ENCODE data around the gene TRAPPC2L. TPM values are rescaled to one million over a fixed set of nuclear protein-coding genes. Genes with fewer than 3 reads are reported as not detected.
A peak's percentile ranks its signal among the peaks of the same experiment; 100 is the strongest.

Gene TRAPPC2L
- total RNA-seq, 3 donors from 2014 or later: 32.1 to 37.8 (median 34.4) TPM

DNA sequence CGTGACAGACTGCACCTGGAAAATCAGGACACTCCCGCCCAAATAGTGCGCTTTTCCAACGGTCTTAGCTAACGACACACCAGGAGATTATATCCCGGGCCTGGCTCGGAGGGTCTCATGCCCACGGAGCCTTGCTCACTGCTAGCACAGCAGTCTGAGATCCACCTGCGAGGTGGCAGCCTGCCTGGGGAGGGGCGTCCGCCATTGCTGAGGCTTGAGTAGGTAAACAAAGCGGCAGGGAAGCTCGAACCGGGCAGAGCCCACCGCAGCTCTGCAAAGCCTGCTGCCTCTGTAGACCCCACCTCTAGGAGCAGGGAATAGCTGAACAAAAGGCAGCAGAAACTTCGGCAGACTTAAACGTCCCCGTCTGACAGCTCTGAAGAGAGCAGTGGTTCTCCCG, 5.3 kb upstream of the TRAPPC2L start:
- H3K4me1 ChIP-seq: no peaks in the 10 kb centered on the region
- H3K9me3 ChIP-seq: no peaks in the 10 kb centered on the region
- TF ChIP-seq, protein P1, sequence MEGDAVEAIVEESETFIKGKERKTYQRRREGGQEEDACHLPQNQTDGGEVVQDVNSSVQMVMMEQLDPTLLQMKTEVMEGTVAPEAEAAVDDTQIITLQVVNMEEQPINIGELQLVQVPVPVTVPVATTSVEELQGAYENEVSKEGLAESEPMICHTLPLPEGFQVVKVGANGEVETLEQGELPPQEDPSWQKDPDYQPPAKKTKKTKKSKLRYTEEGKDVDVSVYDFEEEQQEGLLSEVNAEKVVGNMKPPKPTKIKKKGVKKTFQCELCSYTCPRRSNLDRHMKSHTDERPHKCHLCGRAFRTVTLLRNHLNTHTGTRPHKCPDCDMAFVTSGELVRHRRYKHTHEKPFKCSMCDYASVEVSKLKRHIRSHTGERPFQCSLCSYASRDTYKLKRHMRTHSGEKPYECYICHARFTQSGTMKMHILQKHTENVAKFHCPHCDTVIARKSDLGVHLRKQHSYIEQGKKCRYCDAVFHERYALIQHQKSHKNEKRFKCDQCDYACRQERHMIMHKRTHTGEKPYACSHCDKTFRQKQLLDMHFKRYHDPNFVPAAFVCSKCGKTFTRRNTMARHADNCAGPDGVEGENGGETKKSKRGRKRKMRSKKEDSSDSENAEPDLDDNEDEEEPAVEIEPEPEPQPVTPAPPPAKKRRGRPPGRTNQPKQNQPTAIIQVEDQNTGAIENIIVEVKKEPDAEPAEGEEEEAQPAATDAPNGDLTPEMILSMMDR (IDR thresholded peaks at IDR 0.05): no peak
- TF ChIP-seq POLR2AphosphoS5 (IDR thresholded peaks at IDR 0.05) (no peak), POLR2A (IDR thresholded peaks at IDR 0.05) (no peak)
- no peaks in the 10 kb centered on the region for H3K36me3 ChIP-seq
- no peak overlapping the region for H3K4me3 ChIP-seq
- no peak for DNase-seq (ENCODE audit: low spot score in 2 of 2)
- intact Hi-C loops (cut with DNase I; ENCODE audit: low total_unique reads): no loop called here
- no peaks in the 10 kb centered on the region for H3K27me3 ChIP-seq
- no peak overlapping the region for H3K27ac ChIP-seq

DNA sequence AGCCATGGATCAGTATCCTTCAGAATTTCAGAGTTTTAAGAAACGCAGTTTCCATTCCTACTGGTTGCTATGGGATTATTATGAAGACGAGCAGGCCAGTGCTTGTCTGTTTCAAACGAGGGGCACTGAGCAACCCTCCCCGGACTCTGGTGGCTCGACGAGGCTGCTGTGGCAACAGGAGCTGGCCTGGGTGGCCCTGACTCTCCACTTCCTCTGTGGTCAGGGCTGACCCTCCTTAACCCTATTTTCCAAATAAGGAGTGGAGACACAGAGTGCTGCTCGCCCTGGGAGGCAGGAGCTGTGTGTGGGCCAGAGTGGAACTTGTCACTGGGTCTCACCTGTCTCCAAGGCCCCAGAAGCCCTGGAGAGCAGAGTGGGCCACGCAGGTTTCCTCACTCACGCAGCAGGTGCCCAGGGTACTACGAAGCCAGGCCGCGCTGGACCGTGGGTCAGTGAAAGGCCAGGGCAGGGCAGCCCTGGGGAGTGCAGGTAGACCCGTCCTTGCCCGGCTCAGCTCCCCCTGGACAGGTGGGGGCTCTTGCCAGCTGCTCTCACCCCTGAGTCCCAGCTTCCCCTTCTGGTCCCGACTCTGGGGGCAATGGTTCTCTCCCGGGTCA, 3.5 kb upstream of the TRAPPC2L start:
- no peaks in the 10 kb centered on the region for H3K9me3 ChIP-seq
- H3K27ac ChIP-seq: no peak overlapping the region
- H3K4me3 ChIP-seq: no peak overlapping the region
- no peak for DNase-seq (ENCODE audit: low spot score in 2 of 2)
- no peaks in the 10 kb centered on the region for H3K36me3 ChIP-seq
- peaks cover 0 to 7% of the 10 kb centered on the region in 2 donors for H3K4me1 ChIP-seq
- intact Hi-C loops (cut with DNase I; ENCODE audit: low total_unique reads): no loop called here
- TF ChIP-seq POLR2A (IDR thresholded peaks at IDR 0.05) (no peak), POLR2AphosphoS5 (IDR thresholded peaks at IDR 0.05) (no peak)
- TF ChIP-seq, protein P1 (IDR thresholded peaks at IDR 0.05): no peak
- H3K27me3 ChIP-seq: no peaks in the 10 kb centered on the region

DNA sequence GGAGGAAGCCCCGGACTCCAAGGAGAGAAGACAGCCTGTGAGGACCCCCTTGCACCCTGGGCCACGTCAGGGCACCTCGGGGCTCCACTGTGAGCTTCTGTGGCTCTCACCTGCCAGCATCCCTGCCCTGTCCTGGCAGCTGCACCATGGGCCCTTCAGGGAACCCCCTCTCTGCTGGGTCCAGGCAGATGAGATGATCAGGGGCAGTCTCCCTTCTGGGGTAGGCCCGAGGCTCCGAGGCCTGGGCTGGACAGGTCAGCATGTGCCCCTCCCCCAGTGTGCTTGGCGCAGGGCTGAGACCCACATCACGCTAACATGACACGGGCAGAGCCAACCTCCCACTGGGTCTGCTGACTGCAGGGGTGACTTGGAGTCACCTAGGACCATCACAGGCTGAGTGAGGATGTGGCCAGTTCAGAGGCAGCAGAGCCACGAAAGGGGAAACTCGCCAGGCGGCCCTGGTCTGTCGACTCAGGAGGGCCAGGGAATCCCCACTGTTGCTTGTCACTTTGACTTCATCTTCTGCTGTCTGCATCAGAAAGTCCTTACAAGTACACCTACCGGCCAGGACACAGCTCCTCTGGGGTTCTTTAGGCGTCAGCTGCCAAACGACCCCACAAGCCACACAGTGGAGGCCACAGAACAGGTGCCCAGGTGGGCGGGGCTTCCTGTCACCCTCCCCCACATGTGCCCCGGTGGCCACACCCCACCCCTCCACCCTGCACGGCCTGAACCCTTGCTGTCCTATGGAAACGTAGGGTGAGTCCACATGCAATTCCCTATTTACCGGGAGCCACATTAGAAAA, 2.4 kb upstream of the TRAPPC2L start:
- H3K27ac ChIP-seq: no peak overlapping the region
- H3K36me3 ChIP-seq: no peaks in the 10 kb centered on the region
- no peaks in the 10 kb centered on the region for H3K9me3 ChIP-seq
- H3K27me3 ChIP-seq: no peaks in the 10 kb centered on the region
- intact Hi-C loops (cut with DNase I; ENCODE audit: low total_unique reads): no loop called here
- no peak for TF ChIP-seq POLR2A (IDR thresholded peaks at IDR 0.05)
- no peak for TF ChIP-seq POLR2AphosphoS5 (IDR thresholded peaks at IDR 0.05)
- TF ChIP-seq, protein P1 (IDR thresholded peaks at IDR 0.05): no peak
- no peak for DNase-seq (ENCODE audit: low spot score in 2 of 2)
- peaks cover 0 to 7% of the 10 kb centered on the region in 2 donors for H3K4me1 ChIP-seq
- no peak overlapping the region for H3K4me3 ChIP-seq

- Histone ChIP-seq H3K36me3 (no peaks in the 10 kb centered on the region), H3K9me3 (no peaks in the 10 kb centered on the region), H3K4me1 (peaks cover 0 to 7% of the 10 kb centered on the region in 2 donors), H3K27me3 (no peaks in the 10 kb centered on the region), H3K27ac (no peak overlapping the region), H3K4me3 (no peak overlapping the region)
- intact Hi-C loops (cut with DNase I; ENCODE audit: low total_unique reads): no loop called here
- no peak for DNase-seq (ENCODE audit: low spot score in 2 of 2)
- TF ChIP-seq, protein P1 (IDR thresholded peaks at IDR 0.05): no peak
- TF ChIP-seq POLR2AphosphoS5 (IDR thresholded peaks at IDR 0.05) (no peak), POLR2A (IDR thresholded peaks at IDR 0.05) (no peak)
Measured at GRCh38 chr16:88855176-88855575, 1.8 kb upstream of the TRAPPC2L start.

DNA sequence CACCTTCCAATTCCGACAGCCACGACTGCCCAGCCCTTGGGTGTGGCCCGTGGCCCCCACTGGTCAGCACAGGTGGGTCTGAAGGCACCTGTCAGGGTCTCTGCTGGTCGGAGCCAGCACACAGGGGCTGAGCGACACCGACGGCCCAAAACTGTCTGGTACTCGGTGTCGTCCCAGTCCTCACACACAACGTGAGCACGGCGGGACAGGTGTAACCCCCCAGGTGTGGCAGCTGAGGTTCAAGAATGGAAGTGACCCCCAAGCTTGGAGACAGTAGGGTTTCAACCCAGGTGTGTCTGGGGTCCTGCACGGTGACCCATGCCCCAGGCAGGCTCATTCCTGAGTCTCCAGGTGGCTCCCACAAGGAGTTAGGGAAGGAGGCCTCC, 1.2 kb upstream of the TRAPPC2L start:
- no peaks in the 10 kb centered on the region for H3K36me3 ChIP-seq
- intact Hi-C loops (cut with DNase I; ENCODE audit: low total_unique reads): loop anchor here (1.0 kb wide), 1 partner anchor 11 kb away; no protein-coding TSS in a partner anchor
- peak overlapping the region in 1 of 2 donors; percentile 91 for H3K27ac ChIP-seq
- no peaks in the 10 kb centered on the region for H3K27me3 ChIP-seq
- peak overlapping the region; percentile 68 to 97 (median 75) for H3K4me3 ChIP-seq
- TF ChIP-seq POLR2A (IDR thresholded peaks at IDR 0.05) (no peak), POLR2AphosphoS5 (IDR thresholded peaks at IDR 0.05) (no peak)
- TF ChIP-seq, protein P1 (IDR thresholded peaks at IDR 0.05): no peak
- peaks cover 0 to 7% of the 10 kb centered on the region in 2 donors for H3K4me1 ChIP-seq
- H3K9me3 ChIP-seq: no peaks in the 10 kb centered on the region
- peak in 1 of 2 donors; percentile 19 for DNase-seq (ENCODE audit: low spot score in 2 of 2)
